Fibroblast of skin of right biceps (primary cell): ENCODE results near the gene TSR3.
A peak's percentile ranks its signal among the peaks of the same experiment; 100 is the strongest.

Experiments used
- DNase-seq: peaks from one replicate; pipeline ENCODE4 v3.0.0-alpha.2; 2013

The TSR3 gene

DNA sequence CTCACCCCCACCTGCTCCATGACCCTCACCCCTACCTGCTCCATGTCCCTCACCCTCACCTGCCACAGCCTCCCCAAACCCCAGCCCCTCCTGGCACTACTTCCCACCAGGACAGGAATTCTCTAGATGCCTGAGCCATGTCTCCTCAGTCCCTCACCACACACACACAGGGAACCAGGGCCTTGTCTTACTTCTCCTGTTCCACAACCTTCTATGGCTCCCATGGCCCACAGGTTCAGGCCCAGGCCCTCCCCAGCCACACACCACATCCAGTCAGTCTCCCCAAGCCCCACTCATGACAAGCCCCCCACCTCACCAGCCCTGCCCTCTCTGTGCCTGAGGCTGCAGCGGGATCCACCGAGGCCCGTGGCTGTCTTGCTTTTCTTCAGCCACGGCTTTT, 45.3 kb downstream of the TSR3 start:
- no peak for DNase-seq

DNA sequence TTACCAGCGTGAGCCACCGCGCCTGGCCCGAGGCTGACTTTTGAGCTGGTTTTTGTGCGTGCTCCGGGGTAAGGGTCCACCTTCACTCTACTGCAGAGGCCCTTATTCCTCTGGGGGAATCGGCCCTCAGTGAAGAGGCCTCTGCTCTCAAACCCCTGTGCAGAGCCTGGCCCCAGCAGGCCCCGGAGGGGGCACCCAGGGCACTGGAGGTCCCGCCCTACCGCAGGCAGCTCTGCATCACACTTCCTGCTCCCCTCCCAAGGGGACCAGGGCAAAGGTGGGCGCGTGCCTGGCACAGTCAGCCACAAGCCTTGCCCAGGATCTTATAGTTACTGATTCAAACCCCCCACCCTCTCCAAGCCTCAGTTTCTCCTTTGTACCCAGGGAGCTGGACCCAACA, 45.9 kb downstream of the TSR3 start:
- no peak for DNase-seq

DNA sequence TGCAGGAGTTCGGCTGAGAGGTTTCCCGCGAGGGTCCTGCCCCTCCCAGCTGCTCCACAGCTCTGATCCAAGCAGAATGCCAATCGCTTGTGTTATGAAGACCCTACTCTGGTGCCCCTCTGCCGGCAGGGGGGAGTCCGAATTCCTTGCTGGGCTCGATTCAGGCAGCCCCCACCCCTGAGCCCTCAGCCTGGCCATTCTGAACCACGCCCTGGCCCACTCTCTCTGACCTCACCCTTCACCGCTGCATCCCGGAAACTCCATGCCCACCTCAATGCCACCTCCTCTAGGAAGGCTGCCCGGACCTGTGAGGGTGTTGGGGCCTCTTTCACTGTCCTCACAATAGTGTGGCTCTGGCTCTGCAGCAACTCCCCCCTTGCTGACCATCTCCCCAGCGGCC, 50.1 kb downstream of the TSR3 start:
- no peak for DNase-seq

DNA sequence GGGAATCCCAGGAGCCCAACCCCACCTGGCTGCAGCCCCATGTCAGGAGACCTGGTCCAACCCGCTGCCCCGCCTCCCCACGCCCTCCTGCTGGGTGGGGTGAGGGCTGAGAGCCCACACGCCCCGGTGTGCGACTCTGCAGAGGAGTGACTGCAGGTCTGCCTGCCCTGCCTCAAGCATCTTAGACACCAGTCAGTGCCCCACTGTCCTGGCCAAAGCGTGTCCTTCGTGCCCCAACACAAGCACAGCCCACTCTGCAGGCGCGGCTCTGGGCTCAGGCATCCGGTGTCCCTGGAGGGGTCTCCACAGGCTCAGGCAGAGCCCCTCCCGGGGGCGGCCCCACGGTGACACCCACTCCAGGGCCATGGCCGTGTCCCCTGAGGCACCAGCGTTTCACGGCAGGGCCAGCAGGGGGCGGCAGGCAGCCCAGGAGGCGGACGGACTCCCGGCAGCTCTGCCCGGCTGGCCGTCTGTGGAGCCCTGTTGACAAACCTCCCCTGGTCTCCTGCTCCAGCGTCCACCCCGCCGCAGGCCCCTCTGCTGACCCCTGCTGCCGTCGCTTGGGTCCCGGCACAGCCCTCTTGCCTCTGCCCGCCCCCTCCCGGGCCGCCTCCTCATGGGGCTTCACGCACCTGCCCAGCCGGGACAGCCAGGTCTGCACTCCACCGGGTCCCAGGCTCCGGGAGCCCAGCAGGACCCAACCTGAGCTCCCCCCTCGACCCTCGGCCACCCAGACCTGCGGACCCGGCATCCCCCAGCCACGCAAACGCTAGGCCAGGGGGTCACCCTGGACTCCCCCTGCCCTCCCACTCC, 50.8 kb downstream of the TSR3 start:
- peak; percentile 25 for DNase-seq

DNA sequence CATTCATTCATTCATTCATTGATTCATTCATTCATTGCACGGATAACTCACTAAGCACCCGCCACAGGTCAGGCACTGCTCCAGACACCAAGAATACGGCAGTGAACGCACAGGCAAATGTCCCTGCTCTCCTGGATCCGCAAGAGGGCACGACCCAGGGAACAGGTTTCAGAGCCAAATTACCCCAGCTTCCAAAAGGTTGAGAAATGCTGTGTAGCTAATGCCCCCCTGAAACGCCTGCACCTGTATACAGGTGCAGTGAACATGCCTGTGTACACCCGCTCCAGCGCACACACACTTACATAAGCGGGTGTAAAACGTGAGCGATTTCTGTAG, 51.8 kb downstream of the TSR3 start:
- DNase-seq = no peak
